Fibroblast of lung (primary cell): Measurements from ENCODE around the gene GOLGA6L7.
"Not testable (repeated sequence)": the region's sequence is repeated elsewhere in the genome, so short reads cannot be mapped to it uniquely, and the experiment has no call there.

ENCODE experiments used
- EZH2 ChIP-seq: IDR thresholded peaks from 2 replicates; pipeline ENCODE4 v1.5.1; 2012; ENCODE audit warnings: low read length, control low read depth, mild to moderate bottlenecking; ENCODE audit errors: missing control alignments
- TF ChIP-seq, protein P1 (sequence below), 2 donors: IDR thresholded peaks in 1 of 2; conservative IDR thresholded peaks in 1 of 2; 1 replicate in 1 of 2; 2 replicates in 1 of 2; pipeline ENCODE4 v1.5.1; 2011 to 2012; ENCODE audit warnings: low read length in 2 of 2, control low read depth in 1 of 2, inconsistent platforms in 1 of 2, low read depth in 1 of 2, mild to moderate bottlenecking in 1 of 2

DNA sequence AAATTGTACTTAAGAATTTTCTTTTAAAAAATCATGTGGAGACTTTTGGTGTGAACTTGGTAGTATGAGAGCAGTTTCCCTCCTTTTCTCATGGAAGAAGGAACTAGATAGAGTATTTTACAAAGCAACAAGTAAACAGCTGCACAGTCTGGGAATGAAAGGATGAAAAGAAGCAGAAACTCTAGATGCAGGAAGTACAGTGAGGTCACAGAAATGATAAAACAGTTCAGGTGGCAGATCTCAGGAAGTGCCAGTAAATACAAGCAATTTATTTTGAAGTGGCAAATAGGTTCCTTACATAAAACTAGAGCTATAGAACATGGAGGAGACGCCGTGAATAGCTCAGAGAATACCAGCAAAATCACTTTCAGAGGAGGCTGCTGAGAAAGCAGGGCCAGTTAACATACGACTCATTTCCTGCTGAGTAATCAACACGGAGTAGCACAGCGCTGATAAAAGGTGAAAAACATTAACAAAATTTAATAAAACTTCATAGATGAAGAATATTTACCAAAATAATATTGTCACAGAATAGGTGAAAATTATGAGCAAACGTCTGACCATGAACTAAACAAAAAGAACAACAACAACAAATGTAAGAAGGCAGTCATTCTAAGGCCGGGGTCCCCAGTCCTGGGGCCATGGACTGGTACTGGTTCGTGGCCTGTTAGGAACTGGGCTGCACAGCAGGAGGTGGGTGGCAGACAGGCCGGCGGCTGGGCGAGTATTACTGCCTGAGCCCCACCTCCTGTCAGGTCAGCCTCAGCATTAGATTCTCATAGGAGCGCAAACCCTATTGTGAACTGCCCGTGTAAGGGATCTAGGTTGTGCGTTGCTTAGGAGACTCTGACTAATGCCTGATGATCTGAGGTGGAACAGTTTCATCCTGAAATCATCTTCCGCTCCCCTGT is 29.2 kb downstream of the GOLGA6L7 start:
- TF ChIP-seq, protein P1, sequence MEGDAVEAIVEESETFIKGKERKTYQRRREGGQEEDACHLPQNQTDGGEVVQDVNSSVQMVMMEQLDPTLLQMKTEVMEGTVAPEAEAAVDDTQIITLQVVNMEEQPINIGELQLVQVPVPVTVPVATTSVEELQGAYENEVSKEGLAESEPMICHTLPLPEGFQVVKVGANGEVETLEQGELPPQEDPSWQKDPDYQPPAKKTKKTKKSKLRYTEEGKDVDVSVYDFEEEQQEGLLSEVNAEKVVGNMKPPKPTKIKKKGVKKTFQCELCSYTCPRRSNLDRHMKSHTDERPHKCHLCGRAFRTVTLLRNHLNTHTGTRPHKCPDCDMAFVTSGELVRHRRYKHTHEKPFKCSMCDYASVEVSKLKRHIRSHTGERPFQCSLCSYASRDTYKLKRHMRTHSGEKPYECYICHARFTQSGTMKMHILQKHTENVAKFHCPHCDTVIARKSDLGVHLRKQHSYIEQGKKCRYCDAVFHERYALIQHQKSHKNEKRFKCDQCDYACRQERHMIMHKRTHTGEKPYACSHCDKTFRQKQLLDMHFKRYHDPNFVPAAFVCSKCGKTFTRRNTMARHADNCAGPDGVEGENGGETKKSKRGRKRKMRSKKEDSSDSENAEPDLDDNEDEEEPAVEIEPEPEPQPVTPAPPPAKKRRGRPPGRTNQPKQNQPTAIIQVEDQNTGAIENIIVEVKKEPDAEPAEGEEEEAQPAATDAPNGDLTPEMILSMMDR (conservative IDR thresholded peaks at IDR 0.05 in 1 of 2, IDR thresholded peaks at IDR 0.05 in 1 of 2; ENCODE audit: low read depth in 1 of 2, low read length in 2 of 2) = not testable (repeated sequence)
- not testable (repeated sequence) for TF ChIP-seq EZH2
